ENCODE measurements around the gene GPC5. TPM values are rescaled to one million over a fixed set of nuclear protein-coding genes. Genes with fewer than 3 reads are reported as not detected.

Gene GPC5
- total RNA-seq, 1 experiment from 2014 or later = 0.21 TPM

- CTCF ChIA-PET = no interaction called here
- BruUV-seq (replicated peaks) = no TSS peak
- Histone ChIP-seq H3K4me1 (ENCODE audit: insufficient read depth, low read length, poor library complexity, severe bottlenecking) (no peaks in the 10 kb centered on the region), H3K27me3 (replicated peaks; ENCODE audit: insufficient read depth, low read depth, low read length, poor library complexity) (no peaks in the 10 kb centered on the region), H3K4me3 (ENCODE audit: low read depth, low read length, poor library complexity, severe bottlenecking) (no peak overlapping the region), H3K9me3 (ENCODE audit: low read depth, low read length, poor library complexity, severe bottlenecking) (no peaks in the 10 kb centered on the region), H3K36me3 (ENCODE audit: insufficient read depth, low read length, poor library complexity, severe bottlenecking) (no peaks in the 10 kb centered on the region), H3K27ac (ENCODE audit: low read depth, low read length, poor library complexity, severe bottlenecking) (no peak overlapping the region)
- no peak for DNase-seq (ENCODE audit: low spot score)
- POLR2A ChIA-PET (ENCODE audit: low non-redundant PET) = no interaction called here
- TF ChIP-seq EZH2 (IDR thresholded peaks at IDR 0.05; ENCODE audit: borderline replicate concordance, low read depth, low read length, poor library complexity, severe bottlenecking) (no peak), CTCF (conservative IDR thresholded peaks at IDR 0.05; ENCODE audit: low read depth, low read length) (no peak)
- intact Hi-C loops (cut with micrococcal nuclease; ENCODE audit: unreplicated experiment) = no loop called here
These were observed 826.4 kb downstream of the GPC5 start for GRCh38 chr13:92224825-92225224.

GRCh38 chr13:92225861-92226260 lies 827.4 kb downstream of the GPC5 start:
- H3K27me3 ChIP-seq (replicated peaks; ENCODE audit: insufficient read depth, low read depth, low read length, poor library complexity) = peaks cover under 1% of the 10 kb centered on the region
- intact Hi-C loops (cut with micrococcal nuclease; ENCODE audit: unreplicated experiment) = no loop called here
- no peak for DNase-seq (ENCODE audit: low spot score)
- TF ChIP-seq CTCF (conservative IDR thresholded peaks at IDR 0.05; ENCODE audit: low read depth, low read length) (no peak), EZH2 (IDR thresholded peaks at IDR 0.05; ENCODE audit: borderline replicate concordance, low read depth, low read length, poor library complexity, severe bottlenecking) (no peak)
- no peaks in the 10 kb centered on the region for H3K4me1 ChIP-seq (ENCODE audit: insufficient read depth, low read length, poor library complexity, severe bottlenecking)
- POLR2A ChIA-PET (ENCODE audit: low non-redundant PET) = no interaction called here
- BruUV-seq (replicated peaks) = no TSS peak
- no peak overlapping the region for H3K27ac ChIP-seq (ENCODE audit: low read depth, low read length, poor library complexity, severe bottlenecking)
- CTCF ChIA-PET = no interaction called here
- H3K36me3 ChIP-seq (ENCODE audit: insufficient read depth, low read length, poor library complexity, severe bottlenecking) = no peaks in the 10 kb centered on the region
- no peaks in the 10 kb centered on the region for H3K9me3 ChIP-seq (ENCODE audit: low read depth, low read length, poor library complexity, severe bottlenecking)
- H3K4me3 ChIP-seq (ENCODE audit: low read depth, low read length, poor library complexity, severe bottlenecking) = no peak overlapping the region

- no peak for TF ChIP-seq EZH2 (IDR thresholded peaks at IDR 0.05; ENCODE audit: borderline replicate concordance, low read depth, low read length, poor library complexity, severe bottlenecking)
- TF ChIP-seq CTCF (conservative IDR thresholded peaks at IDR 0.05; ENCODE audit: low read depth, low read length) = no peak
- H3K27ac ChIP-seq (ENCODE audit: low read depth, low read length, poor library complexity, severe bottlenecking) = no peak overlapping the region
- no peaks in the 10 kb centered on the region for H3K4me1 ChIP-seq (ENCODE audit: insufficient read depth, low read length, poor library complexity, severe bottlenecking)
- no TSS peak for BruUV-seq (replicated peaks)
- no peak for DNase-seq (ENCODE audit: low spot score)
- H3K27me3 ChIP-seq (replicated peaks; ENCODE audit: insufficient read depth, low read depth, low read length, poor library complexity) = peaks cover 4% of the 10 kb centered on the region
- intact Hi-C loops (cut with micrococcal nuclease; ENCODE audit: unreplicated experiment) = no loop called here
- no peak overlapping the region for H3K4me3 ChIP-seq (ENCODE audit: low read depth, low read length, poor library complexity, severe bottlenecking)
- no peaks in the 10 kb centered on the region for H3K9me3 ChIP-seq (ENCODE audit: low read depth, low read length, poor library complexity, severe bottlenecking)
- no peaks in the 10 kb centered on the region for H3K36me3 ChIP-seq (ENCODE audit: insufficient read depth, low read length, poor library complexity, severe bottlenecking)
- ChIA-PET CTCF (no interaction called here), POLR2A (ENCODE audit: low non-redundant PET) (no interaction called here)
These were observed 834.5 kb downstream of the GPC5 start for GRCh38 chr13:92232871-92233270.

Data from A673 (cell line).